GM21515 (cell line): ENCODE measurements around the gene RFESD.
A peak's percentile ranks its signal among the peaks of the same experiment; 100 is the strongest.

Experiments
- ATAC-seq: cut with Tn5 transposase; IDR thresholded peaks from one replicate; pipeline ENCODE4 v1.9.1; 2021; ENCODE audit not compliant: unreplicated experiment

The RFESD gene

GRCh38 chr5:95646569-95647431 lies at the start of gene RFESD:
RFESD (plus strand) TSS chr5:95646777; CDS start chr5:95652272, 5,495 bp downstream.
- peak; percentile 98 for ATAC-seq

DNA sequence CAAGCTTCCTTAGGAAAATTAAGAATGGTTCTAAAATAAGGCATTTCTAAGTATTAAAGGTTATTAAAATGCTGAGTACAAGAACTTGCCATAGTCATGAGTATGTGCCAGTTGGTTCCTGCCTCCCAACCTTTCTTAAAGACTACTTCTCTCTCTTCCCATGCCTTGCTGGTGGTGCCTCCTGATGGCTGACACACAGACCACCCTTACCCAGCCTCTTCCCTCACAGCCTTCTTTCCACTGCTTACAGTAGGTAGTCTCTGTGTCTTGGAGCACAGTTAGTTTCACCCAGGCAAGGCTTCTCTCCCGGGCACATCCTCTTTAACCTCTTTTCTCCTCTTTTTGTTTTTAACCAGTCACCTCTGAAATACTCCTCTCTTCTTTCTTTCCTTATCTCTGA lies 47.3 kb upstream of the RFESD start:
- no peak for ATAC-seq

- ATAC-seq, result no peak
Observed at GRCh38 chr5:95600557-95600956, 46.0 kb upstream of the RFESD start.

DNA sequence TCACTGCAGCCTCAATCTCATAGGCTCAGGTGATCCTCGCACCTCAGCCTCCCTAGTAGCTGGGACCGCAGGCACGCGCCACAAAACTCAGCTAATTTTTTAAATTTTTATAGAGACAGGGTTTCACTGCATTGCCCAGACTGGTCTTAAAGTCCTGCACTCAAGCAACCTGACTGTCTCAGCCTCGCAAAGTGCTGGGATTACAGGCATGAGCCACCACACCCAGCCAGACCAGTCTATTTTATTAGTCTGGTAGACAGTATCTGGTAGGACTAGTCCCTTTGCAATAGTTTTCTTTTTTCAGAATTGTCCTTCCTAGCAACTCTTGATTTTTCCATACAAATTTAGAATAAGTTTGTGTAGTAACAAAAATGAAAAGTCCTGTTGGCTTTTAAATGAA lies 40.8 kb upstream of the RFESD start:
- no peak for ATAC-seq

- no peak for ATAC-seq
Observed at GRCh38 chr5:95606419-95606818, 40.2 kb upstream of the RFESD start.

DNA sequence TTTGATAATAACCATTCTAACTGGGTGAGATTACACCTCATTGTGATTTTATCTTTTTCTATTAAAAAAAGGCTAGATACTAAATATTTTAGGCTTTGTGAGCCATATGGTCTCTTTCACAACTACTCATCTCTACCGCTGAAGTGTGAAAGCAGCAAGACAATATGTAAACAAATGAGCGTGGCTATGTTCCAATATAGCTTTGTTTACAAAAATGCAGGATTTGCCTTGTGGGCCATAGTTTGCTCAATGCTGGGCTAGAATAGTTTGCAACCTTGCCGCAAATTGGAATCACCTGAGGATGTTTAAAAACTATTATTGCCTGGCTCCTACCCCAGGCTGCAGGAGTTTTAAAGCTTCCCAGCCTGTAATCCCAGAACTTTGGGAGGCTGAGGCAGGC lies 36.9 kb upstream of the RFESD start:
- ATAC-seq, result no peak

- no peak for ATAC-seq
Observed at GRCh38 chr5:95610546-95610945, 36.0 kb upstream of the RFESD start.

GRCh38 chr5:95611396-95611795 lies 35.2 kb upstream of the RFESD start:
- no peak for ATAC-seq

GRCh38 chr5:95613514-95613913 lies 33.1 kb upstream of the RFESD start:
- no peak for ATAC-seq

GRCh38 chr5:95615164-95615467 lies 31.5 kb upstream of the RFESD start:
- no peak for ATAC-seq

DNA sequence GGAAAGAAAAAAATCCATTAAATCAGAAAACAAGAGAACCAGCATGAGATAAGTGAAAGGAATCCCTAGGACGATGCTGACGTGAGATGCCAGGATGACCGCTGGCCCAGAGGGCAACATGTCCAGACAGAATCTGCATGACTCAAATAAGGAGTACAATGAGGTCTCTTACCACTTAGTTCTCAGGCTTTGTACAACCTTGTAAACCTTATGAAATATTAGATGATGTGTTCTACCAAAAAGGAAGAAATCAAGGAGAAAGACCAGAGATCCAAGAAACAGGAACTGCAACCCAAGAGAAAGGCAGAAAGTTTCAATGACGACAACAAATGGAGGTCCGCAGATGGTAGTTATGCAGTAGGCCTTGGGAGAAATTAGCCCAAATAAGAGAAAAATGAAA lies 29.5 kb upstream of the RFESD start:
- no peak for ATAC-seq

DNA sequence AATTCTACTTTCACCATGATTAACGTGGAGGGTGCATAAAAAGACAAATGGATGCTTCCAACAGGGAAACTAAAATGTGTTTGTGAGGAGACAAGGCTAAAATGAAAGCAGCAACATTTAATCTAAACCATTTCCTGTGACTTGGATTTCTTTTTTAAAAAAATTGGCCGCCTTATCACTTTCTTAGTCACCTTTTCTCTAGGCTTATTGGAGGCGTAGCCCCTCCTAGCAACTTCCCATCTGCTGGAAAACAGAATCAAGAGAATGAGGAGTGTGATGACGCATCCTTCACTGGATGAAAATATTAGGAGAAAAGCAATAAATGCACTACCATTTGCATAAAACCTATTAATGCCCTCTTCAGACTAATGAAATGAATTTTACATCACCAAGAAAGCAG lies 27.5 kb upstream of the RFESD start:
- ATAC-seq, result no peak

GRCh38 chr5:95619514-95620029 lies 27.0 kb upstream of the RFESD start:
- no peak for ATAC-seq

DNA sequence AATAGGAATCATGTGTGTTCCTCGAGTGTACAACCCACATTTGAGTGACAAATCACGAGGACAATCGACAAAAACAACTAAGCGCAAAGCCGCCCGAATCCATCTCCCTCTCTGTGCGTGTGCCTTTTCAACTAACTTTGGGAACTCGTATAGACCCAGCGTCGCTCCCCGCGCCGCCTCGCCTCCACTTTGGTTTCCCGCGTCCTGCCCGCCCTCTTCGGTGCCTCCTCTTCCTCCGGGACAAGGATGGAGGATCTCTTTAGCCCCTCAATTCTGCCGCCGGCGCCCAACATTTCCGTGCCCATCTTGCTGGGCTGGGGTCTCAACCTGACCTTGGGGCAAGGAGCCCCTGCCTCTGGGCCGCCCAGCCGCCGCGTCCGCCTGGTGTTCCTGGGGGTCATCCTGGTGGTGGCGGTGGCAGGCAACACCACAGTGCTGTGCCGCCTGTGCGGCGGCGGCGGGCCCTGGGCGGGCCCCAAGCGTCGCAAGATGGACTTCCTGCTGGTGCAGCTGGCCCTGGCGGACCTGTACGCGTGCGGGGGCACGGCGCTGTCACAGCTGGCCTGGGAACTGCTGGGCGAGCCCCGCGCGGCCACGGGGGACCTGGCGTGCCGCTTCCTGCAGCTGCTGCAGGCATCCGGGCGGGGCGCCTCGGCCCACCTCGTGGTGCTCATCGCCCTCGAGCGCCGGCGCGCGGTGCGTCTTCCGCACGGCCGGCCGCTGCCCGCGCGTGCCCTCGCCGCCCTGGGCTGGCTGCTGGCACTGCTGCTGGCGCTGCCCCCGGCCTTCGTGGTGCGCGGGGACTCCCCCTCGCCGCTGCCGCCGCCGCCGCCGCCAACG lies 26.3 kb upstream of the RFESD start, which contains the start of gene GPR150:
Gene GPR150 (plus strand): TSS at position 58 of the 840 bp plus-strand sequence. CDS start 189 bp downstream, at position 247.
- ATAC-seq, result peak; percentile 76

DNA sequence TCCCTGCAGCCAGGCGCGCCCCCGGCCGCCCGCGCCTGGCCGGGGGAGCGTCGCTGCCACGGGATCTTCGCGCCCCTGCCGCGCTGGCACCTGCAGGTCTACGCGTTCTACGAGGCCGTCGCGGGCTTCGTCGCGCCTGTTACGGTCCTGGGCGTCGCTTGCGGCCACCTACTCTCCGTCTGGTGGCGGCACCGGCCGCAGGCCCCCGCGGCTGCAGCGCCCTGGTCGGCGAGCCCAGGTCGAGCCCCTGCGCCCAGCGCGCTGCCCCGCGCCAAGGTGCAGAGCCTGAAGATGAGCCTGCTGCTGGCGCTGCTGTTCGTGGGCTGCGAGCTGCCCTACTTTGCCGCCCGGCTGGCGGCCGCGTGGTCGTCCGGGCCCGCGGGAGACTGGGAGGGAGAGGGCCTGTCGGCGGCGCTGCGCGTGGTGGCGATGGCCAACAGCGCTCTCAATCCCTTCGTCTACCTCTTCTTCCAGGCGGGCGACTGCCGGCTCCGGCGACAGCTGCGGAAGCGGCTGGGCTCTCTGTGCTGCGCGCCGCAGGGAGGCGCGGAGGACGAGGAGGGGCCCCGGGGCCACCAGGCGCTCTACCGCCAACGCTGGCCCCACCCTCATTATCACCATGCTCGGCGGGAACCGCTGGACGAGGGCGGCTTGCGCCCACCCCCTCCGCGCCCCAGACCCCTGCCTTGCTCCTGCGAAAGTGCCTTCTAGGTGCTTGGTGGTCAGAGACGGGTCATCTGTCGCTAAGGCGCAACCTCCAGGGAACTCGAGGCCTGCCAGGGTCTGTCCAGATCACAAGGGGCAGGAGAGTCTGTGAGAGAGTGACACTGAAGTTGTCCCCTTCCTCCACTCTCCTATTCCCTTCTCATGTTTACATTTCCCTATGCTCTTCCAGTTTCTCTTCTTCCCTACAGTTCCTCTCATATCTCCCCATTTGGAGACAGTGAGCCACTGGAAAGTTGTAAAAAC lies 25.4 kb upstream of the RFESD start:
- ATAC-seq, result peak; percentile 52

GRCh38 chr5:95621839-95622629 lies 24.5 kb upstream of the RFESD start:
- no peak for ATAC-seq

GRCh38 chr5:95623706-95624105 lies 22.9 kb upstream of the RFESD start:
- ATAC-seq, result no peak

DNA sequence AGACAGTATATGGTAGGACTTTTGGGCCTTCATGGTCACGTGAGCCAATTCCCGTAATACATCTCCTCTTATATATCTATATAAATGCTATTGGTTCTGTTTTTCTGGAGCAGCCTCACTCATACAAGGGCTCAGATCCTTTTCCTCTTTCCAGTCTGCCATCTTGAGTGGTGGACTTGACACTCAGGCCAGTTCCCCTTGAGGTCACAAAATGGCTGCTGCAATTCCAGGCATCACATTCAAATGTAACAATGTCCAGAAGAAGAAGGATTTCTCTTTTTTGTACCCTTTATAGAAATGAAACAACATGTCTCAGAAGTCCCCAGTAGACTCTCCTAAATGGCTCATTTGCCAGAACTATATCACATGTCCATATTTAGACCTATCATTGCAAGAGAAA lies 22.2 kb upstream of the RFESD start:
- ATAC-seq, result no peak

DNA sequence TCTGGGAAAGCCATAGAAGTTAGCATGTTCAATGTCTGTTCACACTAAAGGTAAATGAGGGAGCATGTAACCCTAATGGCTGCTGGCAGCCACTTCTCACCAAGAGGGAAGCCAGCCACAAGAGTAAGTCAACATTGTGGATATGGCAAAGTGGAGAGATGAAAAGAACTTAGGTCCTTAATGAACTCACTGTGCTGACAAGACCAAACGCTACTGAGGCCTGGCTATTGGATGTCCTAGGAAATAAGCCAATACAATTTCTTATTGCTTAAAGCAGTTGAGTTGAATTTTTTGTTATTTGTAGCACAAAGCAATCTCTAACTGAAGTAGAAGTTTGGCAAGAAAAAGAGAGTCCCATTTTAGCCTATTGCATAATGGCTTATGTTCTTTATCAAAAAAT lies 19.9 kb upstream of the RFESD start:
- ATAC-seq, result no peak
